ENCODE measurements around the gene MAGEB3. TPM values are rescaled to one million over a fixed set of nuclear protein-coding genes. Genes with fewer than 3 reads are reported as not detected.
A peak's percentile ranks its signal among the peaks of the same experiment; 100 is the strongest.

Gene MAGEB3
- total and polyA plus RNA-seq, 4 donors, result not detected

DNA sequence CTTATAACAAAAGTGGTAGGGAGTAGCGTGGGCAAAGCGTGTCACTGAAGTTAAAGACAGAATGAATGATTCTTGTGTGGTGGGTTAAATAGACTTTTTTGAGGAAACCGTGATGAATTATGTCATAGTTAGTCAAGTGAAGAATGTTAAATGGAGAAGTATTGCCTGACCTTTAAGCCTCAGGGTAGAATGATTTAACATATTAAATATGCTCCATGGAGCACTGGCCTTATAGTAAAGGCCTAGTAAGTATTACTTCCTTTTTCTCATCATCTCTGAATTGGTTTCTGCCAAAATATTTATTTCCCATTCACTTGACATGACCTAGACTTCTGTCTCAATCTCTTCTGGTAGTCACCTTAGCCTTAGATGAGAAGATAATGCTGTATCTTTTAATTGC lies 40.2 kb downstream of the MAGEB3 start:
- 73% methylated on average over 3 of the region's 3 CpGs for WGBS (ENCODE audit: insufficient coverage)
- Histone ChIP-seq H3K9me3 (ENCODE audit: control insufficient read depth, insufficient read depth, low read length) (no peaks in the 10 kb centered on the region), H3K4me1 (ENCODE audit: control insufficient read depth, insufficient read depth, low read length) (no peaks in the 10 kb centered on the region), H3K27ac (ENCODE audit: low read depth, low read length) (no peak overlapping the region), H3K27me3 (ENCODE audit: control insufficient read depth, insufficient read depth, low read length) (no peaks in the 10 kb centered on the region), H3K36me3 (ENCODE audit: control insufficient read depth, insufficient read depth, low read length) (no peaks in the 10 kb centered on the region), H3K4me3 (ENCODE audit: low read depth, low read length) (no peak overlapping the region)
- DNase-seq (ENCODE audit: low read depth in 4 of 6, low spot score in 6 of 6), result no peak

DNA sequence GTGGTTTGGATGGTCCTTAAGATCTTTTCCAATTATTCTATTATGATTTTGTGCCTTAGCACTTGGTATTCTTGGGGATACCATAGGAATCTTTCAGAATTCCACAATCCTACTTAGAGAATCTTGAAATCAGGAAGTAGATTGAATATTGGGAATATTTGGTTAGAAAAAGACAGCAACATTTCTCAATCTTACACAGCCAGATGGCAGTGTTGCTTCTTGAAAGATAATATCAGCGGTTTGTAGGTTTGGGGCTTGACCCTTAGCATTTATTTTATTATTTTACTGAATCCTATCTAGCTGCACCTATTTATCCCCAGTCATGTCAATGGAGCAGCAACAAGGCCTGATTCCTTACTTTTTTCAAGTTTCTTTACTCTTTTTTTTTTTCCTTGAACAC lies 45.0 kb downstream of the MAGEB3 start:
- H3K36me3 ChIP-seq (ENCODE audit: control insufficient read depth, insufficient read depth, low read length), result no peaks in the 10 kb centered on the region
- H3K4me1 ChIP-seq (ENCODE audit: control insufficient read depth, insufficient read depth, low read length), result no peaks in the 10 kb centered on the region
- H3K4me3 ChIP-seq (ENCODE audit: low read depth, low read length), result no peak overlapping the region
- peak in 3 of 6 donors; percentile 2 to 30 (median 2) for DNase-seq (ENCODE audit: low read depth in 4 of 6, low spot score in 6 of 6)
- no peaks in the 10 kb centered on the region for H3K9me3 ChIP-seq (ENCODE audit: control insufficient read depth, insufficient read depth, low read length)
- no peak overlapping the region for H3K27ac ChIP-seq (ENCODE audit: low read depth, low read length)
- WGBS (ENCODE audit: insufficient coverage), result no CpG with 5 or more reads among the region's 1 CpG
- no peaks in the 10 kb centered on the region for H3K27me3 ChIP-seq (ENCODE audit: control insufficient read depth, insufficient read depth, low read length)

DNA sequence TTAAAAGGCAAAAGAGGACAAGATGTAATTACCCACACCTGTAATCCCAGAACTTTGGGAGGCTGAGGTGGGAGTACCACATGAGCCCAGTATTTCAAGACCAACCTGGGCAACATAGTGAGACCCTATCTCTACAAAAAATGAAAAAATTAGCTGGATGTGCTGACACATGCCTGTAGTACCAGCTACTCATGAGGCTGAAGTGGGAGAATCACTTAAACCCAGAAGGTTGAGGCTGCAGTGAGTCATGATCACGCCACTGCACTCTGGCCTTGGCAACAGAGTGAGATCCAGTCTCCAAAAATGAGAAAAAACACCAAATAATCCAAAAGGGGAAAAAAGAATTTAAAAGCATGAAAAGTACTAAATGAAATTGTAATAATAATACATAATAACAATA lies 47.9 kb downstream of the MAGEB3 start:
- WGBS (ENCODE audit: insufficient coverage), result no CpG with 5 or more reads among the region's 1 CpG
- Histone ChIP-seq H3K27me3 (ENCODE audit: control insufficient read depth, insufficient read depth, low read length) (no peaks in the 10 kb centered on the region), H3K27ac (ENCODE audit: low read depth, low read length) (no peak overlapping the region), H3K9me3 (ENCODE audit: control insufficient read depth, insufficient read depth, low read length) (no peaks in the 10 kb centered on the region), H3K36me3 (ENCODE audit: control insufficient read depth, insufficient read depth, low read length) (no peaks in the 10 kb centered on the region), H3K4me3 (ENCODE audit: low read depth, low read length) (no peak overlapping the region), H3K4me1 (ENCODE audit: control insufficient read depth, insufficient read depth, low read length) (no peaks in the 10 kb centered on the region)
- no peak for DNase-seq (ENCODE audit: low read depth in 4 of 6, low spot score in 6 of 6)

DNA sequence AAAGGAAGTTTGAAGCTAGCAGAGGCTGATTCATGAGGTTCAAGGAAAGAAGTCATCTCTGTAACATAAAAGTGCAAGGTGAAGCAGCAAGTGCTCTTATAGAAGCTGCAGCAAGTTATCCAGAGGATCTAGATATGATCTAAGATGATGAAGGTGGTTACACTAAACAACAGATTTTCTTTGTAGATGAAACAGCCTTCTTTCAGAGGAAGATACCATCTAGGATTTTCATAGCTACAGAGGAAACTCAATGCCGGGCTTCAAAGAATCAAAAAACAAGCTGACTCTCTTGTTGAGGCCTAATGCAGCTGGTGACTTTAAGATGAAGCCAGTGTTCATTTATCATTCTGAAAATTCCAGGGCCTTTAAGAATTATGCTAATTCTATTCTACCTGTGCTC lies 50.0 kb downstream of the MAGEB3 start:
- no peak overlapping the region for H3K4me3 ChIP-seq (ENCODE audit: low read depth, low read length)
- H3K4me1 ChIP-seq (ENCODE audit: control insufficient read depth, insufficient read depth, low read length), result no peaks in the 10 kb centered on the region
- no peak overlapping the region for H3K27ac ChIP-seq (ENCODE audit: low read depth, low read length)
- no peaks in the 10 kb centered on the region for H3K27me3 ChIP-seq (ENCODE audit: control insufficient read depth, insufficient read depth, low read length)
- 100% methylated on average over 1 of the region's 1 CpG for WGBS (ENCODE audit: insufficient coverage)
- no peaks in the 10 kb centered on the region for H3K9me3 ChIP-seq (ENCODE audit: control insufficient read depth, insufficient read depth, low read length)
- DNase-seq (ENCODE audit: low read depth in 4 of 6, low spot score in 6 of 6), result no peak
- no peaks in the 10 kb centered on the region for H3K36me3 ChIP-seq (ENCODE audit: control insufficient read depth, insufficient read depth, low read length)

DNA sequence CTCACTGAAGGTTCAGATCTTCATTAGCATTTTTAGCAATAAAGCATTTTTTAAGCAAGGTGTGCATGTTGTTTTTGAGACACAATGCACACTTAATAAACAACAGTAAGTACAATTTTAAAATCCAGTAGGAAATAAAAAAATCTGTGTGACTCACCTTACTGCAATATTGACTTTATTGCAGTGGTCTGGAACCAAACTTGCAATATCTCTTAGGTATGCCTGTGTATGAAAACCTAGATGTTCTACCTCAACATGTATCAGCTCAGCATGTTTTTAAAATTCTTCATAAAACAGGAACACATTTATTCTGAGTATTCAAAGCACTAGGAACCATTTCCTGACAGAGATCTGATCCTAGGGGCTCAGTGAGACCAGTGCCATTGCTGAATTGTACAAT lies 52.1 kb downstream of the MAGEB3 start:
- no peak overlapping the region for H3K4me3 ChIP-seq (ENCODE audit: low read depth, low read length)
- no peak overlapping the region for H3K27ac ChIP-seq (ENCODE audit: low read depth, low read length)
- H3K36me3 ChIP-seq (ENCODE audit: control insufficient read depth, insufficient read depth, low read length), result no peaks in the 10 kb centered on the region
- H3K4me1 ChIP-seq (ENCODE audit: control insufficient read depth, insufficient read depth, low read length), result no peaks in the 10 kb centered on the region
- no peaks in the 10 kb centered on the region for H3K27me3 ChIP-seq (ENCODE audit: control insufficient read depth, insufficient read depth, low read length)
- H3K9me3 ChIP-seq (ENCODE audit: control insufficient read depth, insufficient read depth, low read length), result no peaks in the 10 kb centered on the region
- no peak for DNase-seq (ENCODE audit: low read depth in 4 of 6, low spot score in 6 of 6)

DNA sequence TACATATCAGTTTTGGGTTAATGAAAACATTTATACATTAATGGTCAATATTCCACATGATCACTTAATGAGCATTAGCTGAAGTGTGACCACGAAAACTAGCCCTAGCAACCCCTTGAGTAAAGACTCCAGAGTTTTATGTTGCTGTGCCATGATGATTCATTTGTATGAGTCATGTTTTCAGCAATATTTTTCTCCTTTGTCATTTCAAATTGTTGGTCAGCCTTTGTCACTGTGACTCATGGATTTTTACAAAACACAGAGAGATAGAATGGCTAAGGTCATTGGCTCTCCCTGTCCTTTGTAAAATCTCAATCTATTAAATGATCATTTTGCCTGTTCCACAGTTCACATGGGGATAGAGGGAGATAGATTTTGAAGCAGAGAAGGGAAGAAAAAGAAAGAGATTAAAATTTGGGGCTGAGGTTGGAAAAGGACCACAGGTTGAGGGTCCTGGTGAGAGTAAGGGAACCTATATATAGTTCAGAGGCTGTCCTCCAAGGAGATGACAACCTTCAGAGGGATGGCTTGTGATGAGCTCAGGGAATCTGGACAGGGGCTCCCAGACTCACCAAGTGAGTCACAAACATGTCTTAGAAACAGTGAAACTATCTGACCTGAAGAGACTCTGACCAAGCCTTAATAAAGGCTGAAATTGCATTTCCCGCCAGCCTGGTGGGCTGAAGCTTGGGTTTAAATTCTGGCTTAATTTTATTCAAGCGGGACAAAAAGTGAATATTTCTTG lies 53.2 kb downstream of the MAGEB3 start:
- Histone ChIP-seq H3K27me3 (ENCODE audit: control insufficient read depth, insufficient read depth, low read length) (no peaks in the 10 kb centered on the region), H3K4me1 (ENCODE audit: control insufficient read depth, insufficient read depth, low read length) (no peaks in the 10 kb centered on the region), H3K36me3 (ENCODE audit: control insufficient read depth, insufficient read depth, low read length) (no peaks in the 10 kb centered on the region), H3K4me3 (ENCODE audit: low read depth, low read length) (no peak overlapping the region), H3K27ac (ENCODE audit: low read depth, low read length) (no peak overlapping the region), H3K9me3 (ENCODE audit: control insufficient read depth, insufficient read depth, low read length) (no peaks in the 10 kb centered on the region)
- WGBS (ENCODE audit: insufficient coverage), result no CpG with 5 or more reads among the region's 3 CpGs
- no peak for DNase-seq (ENCODE audit: low read depth in 4 of 6, low spot score in 6 of 6)

Other genes starting within 250 kb of the MAGEB3 start
- not detected for gene MAGEB2, start 15.1 kb upstream of the MAGEB3 start, total RNA-seq
- gene MAGEB2, start 15.1 kb upstream of the MAGEB3 start, polyA plus RNA-seq (ENCODE audit: insufficient read length in 2 of 2), result not detected
- gene MAGEB4, start 11.3 kb downstream of the MAGEB3 start, total RNA-seq, result not detected
- gene MAGEB4, start 11.3 kb downstream of the MAGEB3 start, polyA plus RNA-seq (ENCODE audit: insufficient read length in 2 of 2), result not detected
- gene MAGEB1, start 16.5 kb downstream of the MAGEB3 start, total RNA-seq, result not detected
- gene MAGEB1, start 16.5 kb downstream of the MAGEB3 start, polyA plus RNA-seq (ENCODE audit: insufficient read length in 2 of 2), result not detected
- 1 to 10 TPM; 1.4 to 2.3 TPM for gene NR0B1, start 78.7 kb downstream of the MAGEB3 start, total RNA-seq
- gene NR0B1, start 78.7 kb downstream of the MAGEB3 start, polyA plus RNA-seq (ENCODE audit: insufficient read length in 2 of 2), result 1 to 10 TPM; 4.8 to 5.2 TPM

All from spinal cord (tissue), 10 donors.